Stimulated activated CD4-positive, alpha-beta T cell treated with anti-CD3 and anti-CD28 coated beads, TNF-alpha, amount 100 ng/mL, for 4 hours (primary cell): ENCODE results near the gene TBX3.
A peak's percentile ranks its signal among the peaks of the same experiment; 100 is the strongest.

Source experiments
- DNase-seq, 3 experiments: peaks; one replicate each; pipeline ENCODE4 v3.0.0-alpha.2; 2020; ENCODE audit warnings: low read depth in 3 of 3

The TBX3 gene

DNA sequence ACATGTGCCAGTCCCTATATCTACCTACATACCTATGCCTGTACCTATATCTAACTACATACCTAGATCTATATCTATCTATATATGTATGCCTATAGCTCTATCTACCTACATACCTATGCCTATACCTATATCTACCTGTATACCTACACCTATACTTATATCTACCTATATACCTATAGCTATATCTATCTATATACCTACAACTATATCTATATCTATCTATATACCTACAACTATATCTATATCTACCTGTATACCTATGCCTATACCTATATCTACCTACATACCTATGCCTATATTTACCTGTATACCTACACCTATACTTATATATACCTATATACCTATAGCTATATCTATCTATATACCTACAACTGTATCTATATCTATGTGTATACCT is 56.6 kb downstream of the TBX3 start:
- DNase-seq = no peak

DNA sequence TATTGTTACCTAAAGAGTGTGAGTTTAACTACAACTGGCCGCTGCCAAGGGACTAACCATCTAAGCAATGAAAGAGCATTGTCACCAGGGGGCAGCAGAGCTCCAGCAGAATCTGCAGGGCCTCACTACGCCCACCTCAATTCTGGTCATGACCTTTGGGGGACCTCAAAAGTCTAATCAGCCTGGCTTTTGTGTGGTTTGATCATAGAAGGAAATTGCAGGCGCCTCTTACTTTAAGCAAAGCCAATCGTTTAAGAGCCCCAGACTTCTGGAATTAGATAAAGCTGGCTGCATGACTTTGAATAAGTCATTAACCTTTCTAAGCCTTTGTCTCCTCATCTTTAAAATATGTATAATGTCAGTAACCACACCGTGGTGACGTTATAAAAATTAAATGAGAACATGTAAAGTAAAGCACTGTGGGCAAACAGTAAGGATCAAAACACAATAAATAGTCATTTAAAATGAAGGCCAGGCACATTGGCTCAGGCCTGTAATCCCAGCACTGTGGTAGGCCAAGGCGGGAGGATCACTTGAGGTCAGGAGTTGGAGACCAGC is 58.6 kb downstream of the TBX3 start:
- peak in 1 of 3 experiments; percentile 4 for DNase-seq

DNA sequence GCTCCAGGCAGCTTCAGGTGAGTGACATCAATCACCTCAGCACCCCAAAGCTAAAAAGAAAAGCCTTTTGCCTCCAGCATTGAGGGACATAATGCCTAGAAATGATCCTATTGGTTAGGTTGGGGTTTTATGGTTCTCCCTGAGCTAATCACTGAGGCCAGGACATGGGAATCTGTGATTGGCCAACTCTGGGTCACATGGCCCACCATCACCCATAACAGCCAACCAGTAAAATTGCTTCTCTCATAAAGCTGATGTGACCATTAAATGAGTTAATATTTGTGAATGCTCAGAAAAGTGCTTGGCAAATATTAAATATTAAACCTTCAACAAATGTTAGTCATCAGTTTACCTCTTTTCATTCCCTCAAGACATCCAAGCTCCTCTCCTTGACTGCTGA is 60.2 kb downstream of the TBX3 start:
- no peak for DNase-seq
